ENCODE results near the gene ILF3. TPM values are rescaled to one million over a fixed set of nuclear protein-coding genes. Genes with fewer than 3 reads are reported as not detected.

Gene ILF3
- total RNA-seq, 4 donors from 2014 or later: 122 to 232 (median 159) TPM

- H3K4me1 ChIP-seq: no peaks in the 10 kb centered on the region
- no peaks in the 10 kb centered on the region for H3K27me3 ChIP-seq
- no peak for DNase-seq
- H3K27ac ChIP-seq: no peak overlapping the region
- H3K4me3 ChIP-seq (replicated peaks in 1 of 3): no peak overlapping the region
- TF ChIP-seq CTCF (IDR thresholded peaks at IDR 0.05): no peak
- TF ChIP-seq POLR2A (IDR thresholded peaks at IDR 0.05): no peak
- H3K9me3 ChIP-seq: no peaks in the 10 kb centered on the region
- peaks cover 95 to 97% of the 10 kb centered on the region in 2 donors for H3K36me3 ChIP-seq
- WGBS, 2 donors: 94 to 95% methylated on average over 11 to 14 of the region's 15 CpGs
- intact Hi-C loops (cut with DNase I): no loop called here
These were observed 28.4 kb downstream of the ILF3 start for GRCh38 chr19:10682397-10683063.

GRCh38 chr19:10683064-10683426, 28.9 kb downstream of the ILF3 start:
- Histone ChIP-seq H3K36me3 (peaks cover 95 to 97% of the 10 kb centered on the region in 2 donors), H3K4me1 (no peaks in the 10 kb centered on the region), H3K27me3 (no peaks in the 10 kb centered on the region), H3K9me3 (no peaks in the 10 kb centered on the region), H3K4me3 (replicated peaks in 1 of 3) (no peak overlapping the region), H3K27ac (no peak overlapping the region)
- intact Hi-C loops (cut with DNase I): no loop called here
- 93 to 94% methylated on average over 12 to 15 of the region's 15 CpGs for WGBS, 2 donors
- DNase-seq: no peak
- TF ChIP-seq POLR2A (IDR thresholded peaks at IDR 0.05): no peak
- TF ChIP-seq CTCF (IDR thresholded peaks at IDR 0.05): no peak

- Histone ChIP-seq H3K27ac (no peak overlapping the region), H3K27me3 (no peaks in the 10 kb centered on the region), H3K9me3 (no peaks in the 10 kb centered on the region), H3K4me3 (replicated peaks in 1 of 3) (no peak overlapping the region), H3K36me3 (peaks cover 95 to 96% of the 10 kb centered on the region in 2 donors), H3K4me1 (no peaks in the 10 kb centered on the region)
- no peak for DNase-seq
- no peak for TF ChIP-seq POLR2A (IDR thresholded peaks at IDR 0.05)
- no peak for TF ChIP-seq CTCF (IDR thresholded peaks at IDR 0.05)
- intact Hi-C loops (cut with DNase I): no loop called here
- WGBS, 2 donors: 89 to 95% methylated on average over 16 to 18 of the region's 21 CpGs
These were observed 29.4 kb downstream of the ILF3 start for GRCh38 chr19:10683582-10683981.

- Histone ChIP-seq H3K27ac (no peak overlapping the region), H3K36me3 (peaks cover 95 to 96% of the 10 kb centered on the region in 2 donors), H3K4me1 (no peaks in the 10 kb centered on the region), H3K4me3 (replicated peaks in 1 of 3) (no peak overlapping the region), H3K27me3 (no peaks in the 10 kb centered on the region), H3K9me3 (no peaks in the 10 kb centered on the region)
- intact Hi-C loops (cut with DNase I): no loop called here
- WGBS, 2 donors: 88 to 89% methylated on average over 5 of the region's 5 CpGs
- TF ChIP-seq CTCF (IDR thresholded peaks at IDR 0.05) (no peak), POLR2A (IDR thresholded peaks at IDR 0.05) (no peak)
- no peak for DNase-seq
These were observed 31.1 kb downstream of the ILF3 start for GRCh38 chr19:10685210-10685609.

GRCh38 chr19:10686193-10686592, 32.0 kb downstream of the ILF3 start:
- no peaks in the 10 kb centered on the region for H3K4me1 ChIP-seq
- no peaks in the 10 kb centered on the region for H3K9me3 ChIP-seq
- no peak for DNase-seq
- no peaks in the 10 kb centered on the region for H3K27me3 ChIP-seq
- no peak overlapping the region for H3K4me3 ChIP-seq (replicated peaks in 1 of 3)
- intact Hi-C loops (cut with DNase I): no loop called here
- no peak overlapping the region for H3K27ac ChIP-seq
- peaks cover 87 to 92% of the 10 kb centered on the region in 2 donors for H3K36me3 ChIP-seq
- no peak for TF ChIP-seq CTCF (IDR thresholded peaks at IDR 0.05)
- no peak for TF ChIP-seq POLR2A (IDR thresholded peaks at IDR 0.05)
- 85 to 93% methylated on average over 5 to 8 of the region's 10 CpGs for WGBS, 2 donors

Measured in thyroid gland (tissue), 4 donors.